Gastroesophageal sphincter (tissue), 2 donors: ENCODE measurements around the gene RAB5B.

Experiments used
- POLR2A ChIP-seq, 2 donors: fragments of 450-650 bp; IDR thresholded peaks; one replicate each; pipeline ENCODE4 v1.6.1; 2017; ENCODE audit warnings: antibody characterized with exemption in 2 of 2, mild to moderate bottlenecking in 2 of 2, moderate library complexity in 1 of 2
- POLR2AphosphoS5 ChIP-seq: sonication (generic); formaldehyde crosslinking; IDR thresholded peaks from one replicate; pipeline ENCODE4 v1.6.1; 2017; ENCODE audit warnings: antibody characterized with exemption

GRCh38 chr12:55931317-55931779 lies 42.5 kb upstream of the RAB5B start:
- TF ChIP-seq POLR2A (IDR thresholded peaks at IDR 0.05): no peak
- TF ChIP-seq POLR2AphosphoS5: no peak
